Endothelial cell of umbilical vein (primary cell): ENCODE results near the gene HOXA1. TPM values are rescaled to one million over a fixed set of nuclear protein-coding genes. Genes with fewer than 3 reads are reported as not detected.
A peak's percentile ranks its signal among the peaks of the same experiment; 100 is the strongest.

Source experiments
- BruUV-seq: library from RNA; stranded (reverse); fragments of 400-500 nt; replicated peaks from 2 replicates; lab custom pipeline; 2021; lab: Mats Ljungman, UMichigan
- CTCF ChIA-PET: fragments of 300-600, 350-600 bp; sonication (Branson Sonifier 250); formaldehyde crosslinking; loops from one replicate; lab custom pipeline; 2021; ENCODE audit warnings: antibody characterized with exemption, inconsistent platforms; lab: Charles Lee
- POLR2A ChIA-PET: fragments of 300-600, 350-600 bp; sonication (Branson Sonifier 250); formaldehyde crosslinking; loops from one replicate; lab custom pipeline; 2021; ENCODE audit warnings: antibody characterized with exemption, inconsistent platforms; lab: Charles Lee
- DNase-seq: peaks from one replicate; pipeline ENCODE4 v3.0.0-alpha.2; 2011; ENCODE audit warnings: low read depth, low spot score
- FAIRE-seq: peaks from 2 replicates; lab custom pipeline; 2011; peaks lifted over from hg19 to GRCh38; lab: Jason Lieb, UNC
- H2AFZ ChIP-seq: 2 replicates; pipeline ENCODE4 v1.6.0; 2012; ENCODE audit warnings: low read depth, low read length, control low read depth, inconsistent platforms
- H3K27ac ChIP-seq: 2 replicates; pipeline ENCODE4 v1.5.1; 2011; ENCODE audit warnings: low read depth, mild to moderate bottlenecking, control low read depth, low read length, moderate library complexity; ENCODE audit not compliant: insufficient read depth
- H3K27me3 ChIP-seq, 2 experiments: 2 replicates each; pipeline versions ENCODE4 v1.6.0 to v1.6.1; 2011; ENCODE audit warnings: low read length in 2 of 2, mixed read lengths in 1 of 2; ENCODE audit not compliant: control insufficient read depth in 2 of 2, insufficient read depth in 2 of 2
- H3K36me3 ChIP-seq, 2 experiments: 2 replicates in 1 of 2; 3 replicates in 1 of 2; pipeline ENCODE4 v1.5.1; 2011; ENCODE audit warnings: low read length in 2 of 2, mild to moderate bottlenecking in 1 of 2, moderate library complexity in 1 of 2; ENCODE audit not compliant: control insufficient read depth in 2 of 2, insufficient read depth in 2 of 2; ENCODE audit errors: extremely low read depth in 1 of 2
- H3K4me1 ChIP-seq: 3 replicates; pipeline ENCODE4 v1.5.1; 2011; ENCODE audit warnings: mild to moderate bottlenecking, low read length; ENCODE audit not compliant: control insufficient read depth, insufficient read depth; ENCODE audit errors: extremely low read depth
- H3K4me2 ChIP-seq: 2 replicates; pipeline ENCODE4 v1.6.1; 2011; ENCODE audit warnings: low read length, control low read depth, mixed read lengths; ENCODE audit not compliant: insufficient read depth
- H3K4me3 ChIP-seq, 3 experiments: fragments of 200-600 bp in 1 of 3; sonication (generic), shearing (Covaris generic) in 1 of 3; replicated peaks in 1 of 3; 2 replicates each; pipeline ENCODE4 v1.5.1; 2011 to 2016; ENCODE audit warnings: control low read depth in 3 of 3, low read length in 3 of 3, mild to moderate bottlenecking in 2 of 3, inconsistent platforms in 1 of 3, low read depth in 1 of 3, moderate library complexity in 1 of 3; ENCODE audit not compliant: insufficient read depth in 1 of 3
- H3K79me2 ChIP-seq: 2 replicates; pipeline ENCODE4 v1.6.0; 2012; ENCODE audit warnings: low read length, inconsistent platforms; ENCODE audit not compliant: control insufficient read depth, insufficient read depth
- H3K9ac ChIP-seq: replicated peaks from 2 replicates; pipeline ENCODE3; 2011; ENCODE audit warnings: low read length, control low read depth; ENCODE audit not compliant: insufficient read depth; ENCODE audit errors: extremely low read depth
- H3K9me1 ChIP-seq: replicated peaks from 3 replicates; pipeline ENCODE4 v1.6.0; 2011; ENCODE audit warnings: mild to moderate bottlenecking, low read length; ENCODE audit not compliant: control insufficient read depth, insufficient read depth; ENCODE audit errors: extremely low read depth
- H3K9me3 ChIP-seq: replicated peaks from 2 replicates; pipeline ENCODE4 v1.5.1; 2012; ENCODE audit warnings: low read length, inconsistent platforms; ENCODE audit not compliant: control insufficient read depth, insufficient read depth
- H4K20me1 ChIP-seq: replicated peaks from 2 replicates; pipeline ENCODE3; 2011; ENCODE audit warnings: mild to moderate bottlenecking, low read length; ENCODE audit not compliant: control insufficient read depth, insufficient read depth; ENCODE audit errors: extremely low read depth
- CTCF ChIP-seq, 2 donors: IDR thresholded peaks; 1 replicate in 1 of 2; 2 replicates in 1 of 2; pipeline ENCODE4 v1.5.1; 2011; ENCODE audit warnings: low read length in 2 of 2, mild to moderate bottlenecking in 2 of 2, moderate library complexity in 2 of 2, control low read depth in 1 of 2, inconsistent platforms in 1 of 2, low read depth in 1 of 2; ENCODE audit not compliant: insufficient read depth in 1 of 2; ENCODE audit errors: extremely low read depth in 1 of 2
- EZH2 ChIP-seq: IDR thresholded peaks from 2 replicates; pipeline ENCODE4 v1.6.1; 2012; ENCODE audit warnings: borderline replicate concordance, low read depth, mild to moderate bottlenecking, moderate library complexity, low read length, inconsistent platforms; ENCODE audit not compliant: severe bottlenecking
- FOS ChIP-seq: IDR thresholded peaks from 2 replicates; pipeline ENCODE4 v1.6.1; 2011; ENCODE audit warnings: mild to moderate bottlenecking, low read length, moderate library complexity, borderline replicate concordance; ENCODE audit not compliant: insufficient read depth
- GATA2 ChIP-seq: IDR thresholded peaks from 2 replicates; pipeline ENCODE4 v1.7.0; 2011; ENCODE audit warnings: low read depth, mild to moderate bottlenecking, moderate library complexity, mixed read lengths, low read length; ENCODE audit not compliant: insufficient read length, insufficient read depth
- JUN ChIP-seq: IDR thresholded peaks from 2 replicates; pipeline ENCODE4 v1.6.1; 2011; ENCODE audit warnings: borderline replicate concordance, low read depth; ENCODE audit not compliant: insufficient read length, insufficient read depth
- MAX ChIP-seq: IDR thresholded peaks from 2 replicates; pipeline ENCODE4 v1.6.1; 2011; ENCODE audit not compliant: insufficient read depth, insufficient read length
- MYC ChIP-seq: IDR thresholded peaks from one replicate; pipeline ENCODE4 v1.6.1; 2011; ENCODE audit warnings: mild to moderate bottlenecking, low read depth, low read length
- POLR2A ChIP-seq: IDR thresholded peaks from 2 replicates; pipeline ENCODE4 v1.6.1; 2012; ENCODE audit warnings: low read depth, mild to moderate bottlenecking, control low read depth, low read length
- POLR2AphosphoS5 ChIP-seq: IDR thresholded peaks from 2 replicates; pipeline ENCODE4 v1.6.1; 2012; ENCODE audit warnings: low read depth, mild to moderate bottlenecking, control low read depth, low read length, moderate library complexity; ENCODE audit not compliant: insufficient read depth
- dilution Hi-C: fragments of 300-500 bp; cut with MboI; formaldehyde crosslinking; loops from one replicate; pipeline ENCODE4 v1.15.0; 2019; ENCODE audit warnings: low sequenced_read_pairs; ENCODE audit not compliant: extremely low pct_ligation_motif_present
- intact Hi-C: fragments of 100-400 bp; cut with micrococcal nuclease; formaldehyde crosslinking; loops from one replicate; pipeline ENCODE4 v1.10.0; 2022
- polyA plus RNA-seq, 4 experiments: library from polyadenylated mRNA; depleted of rRNA in 3 of 4; stranded (reverse) in 3 of 4; unstranded in 1 of 4; fragments of >200 nt; gene quantifications; 2 replicates each; pipeline versions ENCODE4 v1.2.1 to v1.2.3, GENCODE V29; 2011 to 2012; ENCODE audit warnings: missing spikeins in 1 of 4
- total RNA-seq: library from RNA; stranded (reverse); gene quantifications from 2 replicates; pipeline ENCODE4 v1.2.3, GENCODE V29; 2021

The HOXA1 gene
- total and polyA plus RNA-seq, 2 donors (not counting 3 experiments of a cell fraction or from before 2014, with no cell fraction given) = 1.2 to 2.4 TPM

- Histone ChIP-seq H2AFZ (no peak overlapping the region), H3K79me2 (no peaks in the 10 kb centered on the region), H3K9me1 (no peaks in the 10 kb centered on the region), H3K4me3 (no peak overlapping the region), H3K36me3 (no peaks in the 10 kb centered on the region), H3K4me2 (no peak overlapping the region), H4K20me1 (no peaks in the 10 kb centered on the region), H3K27me3 (no peaks in the 10 kb centered on the region), H3K9ac (no peak overlapping the region), H3K27ac (no peak overlapping the region), H3K9me3 (no peaks in the 10 kb centered on the region), H3K4me1 (peaks cover 5% of the 10 kb centered on the region)
- TF ChIP-seq FOS = no peak
- TF ChIP-seq POLR2A = no peak
- TF ChIP-seq EZH2 = no peak
- TF ChIP-seq POLR2AphosphoS5 = no peak
- no peak for TF ChIP-seq JUN
- TF ChIP-seq MYC = no peak
- TF ChIP-seq GATA2 = no peak
- no peak for TF ChIP-seq MAX
- no peak for TF ChIP-seq CTCF (IDR thresholded peaks at IDR 0.05; ENCODE audit: extremely low read depth in 1 of 2, insufficient read depth in 1 of 2, low read depth in 1 of 2, low read length in 2 of 2)
- FAIRE-seq (no peak), DNase-seq (peak; percentile 15)
- intact Hi-C loops (no loop called here), dilution Hi-C loops (no loop called here)
- CTCF ChIA-PET = interaction anchor here (0.9 kb wide), 1 partner anchor 214 kb away, joined by 3 read pairs; no protein-coding TSS in a partner anchor
- POLR2A ChIA-PET = no interaction called here
- BruUV-seq = no TSS peak
Observed at GRCh38 chr7:27064159-27064558, 31.6 kb downstream of the HOXA1 start.
